ENCODE data around the gene CDC42EP5. TPM values are rescaled to one million over a fixed set of nuclear protein-coding genes. Genes with fewer than 3 reads are reported as not detected.
"Not testable (repeated sequence)": the region's sequence is repeated elsewhere in the genome, so short reads cannot be mapped to it uniquely, and the experiment has no call there.

The CDC42EP5 gene
- total RNA-seq, 2 donors from 2014 or later = 102 to 193 TPM

DNA sequence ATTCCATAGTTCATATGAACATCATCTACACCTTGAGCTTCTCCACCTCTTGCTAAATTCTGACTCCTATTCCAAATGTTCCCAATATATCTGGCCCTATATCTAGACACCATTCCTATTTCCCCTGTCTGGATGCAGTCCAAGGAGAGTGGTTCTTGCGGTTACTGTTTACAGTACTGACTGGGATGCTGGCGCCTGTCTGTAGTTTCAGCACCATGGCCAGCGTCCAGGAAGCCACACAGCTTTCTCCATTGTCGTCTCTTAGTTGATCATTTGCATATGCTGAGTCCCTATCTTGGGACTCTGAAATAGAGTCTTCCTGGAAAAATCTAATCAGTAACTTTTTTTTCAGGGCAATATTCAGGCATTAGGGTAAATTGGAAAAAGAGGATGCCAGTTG lies 44.4 kb upstream of the CDC42EP5 start:
- Histone ChIP-seq H3K36me3 (no peaks in the 10 kb centered on the region), H3K27me3 (replicated peaks; ENCODE audit: insufficient read depth) (no peaks in the 10 kb centered on the region), H3K4me3 (no peak overlapping the region), H3K9me3 (no peaks in the 10 kb centered on the region), H3K27ac (no peak overlapping the region), H3K4me1 (replicated peaks) (no peaks in the 10 kb centered on the region)
- DNase-seq (ENCODE audit: low spot score) = peak; percentile 30
- 1% methylated on average over 4 of the region's 4 CpGs for WGBS
- intact Hi-C loops (cut with DNase I) = no loop called here
- TF ChIP-seq POLR2A (IDR thresholded peaks at IDR 0.05) (no peak), CTCF (IDR thresholded peaks at IDR 0.05) (no peak), POLR2AphosphoS5 (IDR thresholded peaks at IDR 0.05) (no peak)

DNA sequence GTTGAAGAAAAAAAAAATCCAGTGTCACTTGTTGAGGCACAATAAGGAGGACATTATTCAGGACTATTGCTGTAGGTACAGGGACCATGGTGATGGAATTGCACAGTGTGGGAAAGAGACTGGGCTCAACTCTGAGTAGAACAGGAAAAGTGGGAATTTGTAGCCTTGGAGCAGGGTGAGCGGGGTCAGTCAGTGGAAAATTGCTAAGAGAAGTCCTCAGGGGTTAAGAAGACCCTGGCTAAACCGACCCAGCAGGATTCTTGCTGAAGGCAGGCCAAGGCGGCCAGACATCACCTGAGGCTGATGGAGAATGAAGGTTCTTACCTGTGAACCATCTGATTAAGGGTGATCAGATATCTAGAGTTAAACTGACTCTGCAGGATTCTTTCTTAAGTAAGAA lies 42.1 kb upstream of the CDC42EP5 start:
- no peaks in the 10 kb centered on the region for H3K9me3 ChIP-seq
- 72% methylated on average over 3 of the region's 3 CpGs for WGBS
- TF ChIP-seq POLR2A (IDR thresholded peaks at IDR 0.05) (no peak), CTCF (IDR thresholded peaks at IDR 0.05) (no peak), POLR2AphosphoS5 (IDR thresholded peaks at IDR 0.05) (no peak)
- no peak for DNase-seq (ENCODE audit: low spot score)
- intact Hi-C loops (cut with DNase I) = no loop called here
- no peaks in the 10 kb centered on the region for H3K4me1 ChIP-seq (replicated peaks)
- no peaks in the 10 kb centered on the region for H3K27me3 ChIP-seq (replicated peaks; ENCODE audit: insufficient read depth)
- no peak overlapping the region for H3K27ac ChIP-seq
- H3K4me3 ChIP-seq = no peak overlapping the region
- H3K36me3 ChIP-seq = no peaks in the 10 kb centered on the region

DNA sequence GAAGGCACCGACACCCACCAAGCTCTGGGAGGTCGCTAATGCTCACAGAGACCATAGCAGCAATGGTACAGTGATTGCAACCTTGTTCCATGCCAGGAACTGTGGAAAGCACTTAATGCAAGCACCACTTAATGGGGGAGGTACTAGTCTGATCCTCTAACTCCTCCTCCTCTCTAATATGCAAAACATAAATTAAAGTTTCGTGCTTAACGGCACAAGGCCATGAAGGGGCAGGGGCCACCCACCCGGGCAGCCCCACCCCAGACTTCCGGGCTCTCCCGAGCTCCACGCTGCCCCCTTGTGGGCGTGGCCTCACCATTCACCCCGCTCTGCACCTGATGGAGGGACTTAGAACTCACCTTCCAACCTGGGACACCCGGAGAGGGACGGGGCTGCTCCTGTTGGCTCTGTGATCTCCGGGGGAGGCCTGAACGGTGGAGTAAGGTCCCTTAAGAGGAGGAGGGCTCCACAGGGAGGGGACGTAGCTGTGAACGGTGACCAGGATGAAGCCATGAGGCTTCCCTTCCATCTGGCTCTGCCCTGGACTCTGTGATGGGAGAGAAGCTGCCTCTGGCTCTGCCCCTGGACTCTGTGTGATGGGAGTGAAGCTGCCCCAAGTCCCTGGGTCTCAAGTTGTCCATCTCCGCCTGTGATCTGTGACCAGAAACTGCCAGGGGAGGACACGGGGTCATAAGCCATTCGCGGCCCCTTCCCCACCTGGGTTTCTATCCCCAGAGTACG lies 36.3 kb upstream of the CDC42EP5 start:
- H3K27me3 ChIP-seq (replicated peaks; ENCODE audit: insufficient read depth); H3K36me3 ChIP-seq; H3K27ac ChIP-seq; intact Hi-C loops (cut with DNase I); H3K4me1 ChIP-seq (replicated peaks); H3K9me3 ChIP-seq; DNase-seq (ENCODE audit: low spot score); H3K4me3 ChIP-seq: not testable (repeated sequence)
- WGBS = 33% methylated on average over 2 of the region's 21 CpGs

GRCh38 chr19:54508487-54508886 lies 35.4 kb upstream of the CDC42EP5 start:
- WGBS = no CpG with 5 or more reads among the region's 3 CpGs
- H3K4me1 ChIP-seq (replicated peaks); H3K27me3 ChIP-seq (replicated peaks; ENCODE audit: insufficient read depth); H3K9me3 ChIP-seq; H3K27ac ChIP-seq; H3K4me3 ChIP-seq; intact Hi-C loops (cut with DNase I); H3K36me3 ChIP-seq; DNase-seq (ENCODE audit: low spot score): not testable (repeated sequence)

DNA sequence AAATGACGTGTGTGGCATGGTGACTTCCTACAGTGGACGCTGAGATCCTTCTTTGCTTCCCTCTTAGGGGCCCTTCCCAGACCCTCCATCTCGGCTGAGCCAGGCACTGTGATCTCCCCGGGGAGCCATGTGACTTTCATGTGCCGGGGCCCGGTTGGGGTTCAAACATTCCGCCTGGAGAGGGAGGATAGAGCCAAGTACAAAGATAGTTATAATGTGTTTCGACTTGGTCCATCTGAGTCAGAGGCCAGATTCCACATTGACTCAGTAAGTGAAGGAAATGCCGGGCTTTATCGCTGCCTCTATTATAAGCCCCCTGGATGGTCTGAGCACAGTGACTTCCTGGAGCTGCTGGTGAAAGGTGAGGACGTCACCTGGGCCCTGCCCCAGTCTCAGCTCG lies 34.7 kb upstream of the CDC42EP5 start:
- no peak overlapping the region for H3K27ac ChIP-seq
- intact Hi-C loops (cut with DNase I) = no loop called here
- no peaks in the 10 kb centered on the region for H3K36me3 ChIP-seq
- 53% methylated on average over 12 of the region's 12 CpGs for WGBS
- TF ChIP-seq POLR2AphosphoS5 (IDR thresholded peaks at IDR 0.05) (no peak), CTCF (IDR thresholded peaks at IDR 0.05) (no peak), POLR2A (IDR thresholded peaks at IDR 0.05) (no peak)
- H3K27me3 ChIP-seq (replicated peaks; ENCODE audit: insufficient read depth) = no peaks in the 10 kb centered on the region
- H3K4me1 ChIP-seq (replicated peaks) = no peaks in the 10 kb centered on the region
- no peak for DNase-seq (ENCODE audit: low spot score)
- no peak overlapping the region for H3K4me3 ChIP-seq
- no peaks in the 10 kb centered on the region for H3K9me3 ChIP-seq

GRCh38 chr19:54507038-54507717 lies 34.1 kb upstream of the CDC42EP5 start:
- H3K27ac ChIP-seq; H3K9me3 ChIP-seq; H3K4me3 ChIP-seq; H3K36me3 ChIP-seq; H3K4me1 ChIP-seq (replicated peaks); DNase-seq (ENCODE audit: low spot score); intact Hi-C loops (cut with DNase I); H3K27me3 ChIP-seq (replicated peaks; ENCODE audit: insufficient read depth): not testable (repeated sequence)
- 72% methylated on average over 10 of the region's 15 CpGs for WGBS
